ENCODE results near the gene CEND1.
A peak's percentile ranks its signal among the peaks of the same experiment; 100 is the strongest.

The CEND1 gene

GRCh38 chr11:818396-819128 lies 28.7 kb upstream of the CEND1 start, which contains the start of gene PNPLA2:
Gene PNPLA2 (plus strand): TSS chr11:818914. CDS start chr11:819719, 805 bp downstream.
- Histone ChIP-seq H3K36me3 (ENCODE audit: insufficient read depth, low read length) (no peaks in the 10 kb centered on the region), H3K27ac (ENCODE audit: low read depth, low read length) (peak within 1 kb of the TSS; percentile 93), H3K4me3 (ENCODE audit: low read depth in 1 of 2, low read length in 2 of 2) (peak within 1 kb of the TSS; percentile 77 to 81), H3K9me3 (ENCODE audit: low read length) (no peaks in the 10 kb centered on the region), H3K9ac (ENCODE audit: low read length) (peak within 1 kb of the TSS; percentile 68), H3K27me3 (ENCODE audit: control insufficient read depth in 1 of 2, insufficient read depth in 2 of 2, low read length in 2 of 2) (no peaks in the 10 kb centered on the region), H3K4me1 (ENCODE audit: insufficient read depth, low read length) (peaks cover 22% of the 10 kb centered on the region)

DNA sequence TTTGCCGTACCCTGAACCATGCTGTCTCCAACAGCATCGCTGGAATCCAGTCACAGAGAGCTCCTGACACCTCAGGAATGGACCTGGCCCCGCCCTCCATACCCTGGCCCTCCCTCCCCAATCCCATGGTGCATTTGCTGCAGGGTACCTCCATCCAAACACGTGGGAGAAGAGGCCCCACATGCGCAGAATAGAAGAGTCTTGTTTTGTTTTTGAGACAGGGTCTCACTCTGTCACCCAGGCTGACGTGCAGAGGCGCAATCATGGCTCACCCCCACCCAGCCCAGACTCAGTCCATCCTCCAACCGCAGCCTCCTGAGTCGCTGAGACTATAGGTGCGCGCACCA lies 26.5 kb upstream of the CEND1 start:
- Histone ChIP-seq H3K9ac (ENCODE audit: low read length) (no peak overlapping the region), H3K4me3 (ENCODE audit: low read depth in 1 of 2, low read length in 2 of 2) (no peak overlapping the region), H3K36me3 (ENCODE audit: insufficient read depth, low read length) (peaks cover 20% of the 10 kb centered on the region), H3K27me3 (ENCODE audit: control insufficient read depth in 1 of 2, insufficient read depth in 2 of 2, low read length in 2 of 2) (no peaks in the 10 kb centered on the region), H3K27ac (ENCODE audit: low read depth, low read length) (no peak overlapping the region), H3K4me1 (ENCODE audit: insufficient read depth, low read length) (peaks cover 22% of the 10 kb centered on the region), H3K9me3 (ENCODE audit: low read length) (no peaks in the 10 kb centered on the region)

DNA sequence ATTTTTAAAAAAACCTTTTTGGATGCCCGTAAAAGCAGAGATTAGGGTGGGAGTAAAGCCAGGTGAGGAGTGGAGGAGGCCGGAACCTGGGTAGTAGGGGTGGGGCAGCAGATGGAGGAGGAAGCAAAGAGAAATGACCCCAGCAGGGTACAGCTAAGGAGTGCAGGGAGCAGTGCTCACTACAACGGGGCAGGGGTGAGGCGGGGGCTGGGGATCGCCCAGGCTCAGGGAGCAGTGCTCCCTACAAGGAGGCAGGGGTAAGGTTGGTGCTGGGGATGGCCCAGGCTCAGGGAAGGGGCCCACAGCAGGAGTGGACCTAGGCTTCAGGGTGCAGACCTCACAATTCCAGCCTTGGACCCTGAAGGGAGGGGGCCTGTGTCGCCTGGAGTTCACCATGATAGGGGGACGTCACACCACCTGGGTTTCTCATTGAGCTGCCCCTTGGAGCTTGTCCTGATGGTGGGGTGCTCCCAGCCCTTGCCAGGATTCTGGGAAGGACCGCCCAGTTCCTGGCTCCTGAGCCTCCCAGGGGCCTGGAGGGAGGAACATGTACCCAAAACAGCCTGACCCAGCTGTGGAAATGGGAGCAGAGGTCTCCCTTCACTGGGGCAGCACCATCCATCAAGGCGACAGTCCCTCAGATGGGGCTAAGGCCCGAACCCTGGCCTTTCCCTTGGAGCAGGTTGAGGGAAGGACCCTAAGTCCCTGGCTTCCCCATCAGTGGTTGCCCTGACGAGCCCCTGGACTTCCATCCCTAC lies 26.0 kb upstream of the CEND1 start:
- Histone ChIP-seq H3K9me3 (ENCODE audit: low read length) (no peaks in the 10 kb centered on the region), H3K9ac (ENCODE audit: low read length) (no peak overlapping the region)

GRCh38 chr11:813456-814096 lies 23.7 kb upstream of the CEND1 start:
- H3K9ac ChIP-seq (ENCODE audit: low read length) = no peak overlapping the region
- no peak overlapping the region for H3K4me3 ChIP-seq (ENCODE audit: low read depth in 1 of 2, low read length in 2 of 2)
- no peaks in the 10 kb centered on the region for H3K27me3 ChIP-seq (ENCODE audit: control insufficient read depth in 1 of 2, insufficient read depth in 2 of 2, low read length in 2 of 2)
- H3K27ac ChIP-seq (ENCODE audit: low read depth, low read length) = no peak overlapping the region
- H3K36me3 ChIP-seq (ENCODE audit: insufficient read depth, low read length) = peaks cover 26% of the 10 kb centered on the region
- peaks cover 22% of the 10 kb centered on the region for H3K4me1 ChIP-seq (ENCODE audit: insufficient read depth, low read length)
- H3K9me3 ChIP-seq (ENCODE audit: low read length) = no peaks in the 10 kb centered on the region

More for the DNA sequence above, 26.0 kb upstream of the CEND1 start:
- no peak overlapping the region for H3K27ac ChIP-seq (ENCODE audit: low read depth, low read length)
- H3K36me3 ChIP-seq (ENCODE audit: insufficient read depth, low read length) = peaks cover 26% of the 10 kb centered on the region
- H3K4me1 ChIP-seq (ENCODE audit: insufficient read depth, low read length) = peaks cover 22% of the 10 kb centered on the region
- no peaks in the 10 kb centered on the region for H3K27me3 ChIP-seq (ENCODE audit: control insufficient read depth in 1 of 2, insufficient read depth in 2 of 2, low read length in 2 of 2)
- H3K4me3 ChIP-seq (ENCODE audit: low read depth in 1 of 2, low read length in 2 of 2) = no peak overlapping the region

DNA sequence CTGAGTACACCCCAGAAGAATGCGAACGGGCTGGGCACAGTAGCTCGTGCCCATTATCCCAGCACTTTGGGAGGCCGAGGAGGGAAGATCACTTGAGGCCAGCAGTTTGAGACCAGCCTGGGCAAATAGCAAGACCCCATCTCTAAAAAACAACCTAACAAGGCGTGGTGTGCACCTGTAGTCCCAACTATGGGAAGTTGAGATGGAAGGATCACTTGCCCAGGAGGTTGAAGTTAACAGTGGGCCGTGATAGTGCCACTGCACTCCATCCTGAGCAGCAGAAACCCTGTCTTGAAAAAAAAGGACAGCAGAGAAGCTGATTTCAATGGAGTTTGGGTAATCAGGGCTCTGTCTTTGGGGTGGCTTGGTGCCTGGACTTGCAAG lies 23.2 kb upstream of the CEND1 start:
- Histone ChIP-seq H3K27me3 (ENCODE audit: control insufficient read depth in 1 of 2, insufficient read depth in 2 of 2, low read length in 2 of 2) (no peaks in the 10 kb centered on the region), H3K4me3 (ENCODE audit: low read depth in 1 of 2, low read length in 2 of 2) (no peak overlapping the region), H3K4me1 (ENCODE audit: insufficient read depth, low read length) (peaks cover 22% of the 10 kb centered on the region), H3K27ac (ENCODE audit: low read depth, low read length) (no peak overlapping the region), H3K36me3 (ENCODE audit: insufficient read depth, low read length) (peaks cover 26% of the 10 kb centered on the region), H3K9ac (ENCODE audit: low read length) (no peak overlapping the region), H3K9me3 (ENCODE audit: low read length) (no peaks in the 10 kb centered on the region)

DNA sequence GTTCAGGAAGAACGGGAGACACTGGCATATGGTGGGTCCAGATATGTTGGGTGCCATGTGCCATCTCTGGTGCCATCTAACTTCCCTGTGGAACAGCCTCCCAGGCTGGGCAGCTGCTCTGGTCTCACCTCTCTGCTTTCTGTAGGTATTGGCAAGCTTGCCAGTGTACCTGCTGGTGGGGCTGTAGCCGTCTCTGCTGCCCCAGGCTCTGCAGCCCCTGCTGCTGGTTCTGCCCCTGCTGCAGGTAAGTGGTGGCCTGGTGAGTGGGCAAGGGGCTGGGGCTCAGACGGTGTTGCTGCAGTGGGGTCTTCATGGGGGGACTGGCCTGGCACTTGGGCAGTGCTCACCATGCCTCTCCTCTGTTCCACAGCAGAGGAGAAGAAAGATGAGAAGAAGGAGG lies 22.5 kb upstream of the CEND1 start:
- Histone ChIP-seq H3K36me3 (ENCODE audit: insufficient read depth, low read length) (peaks cover 26% of the 10 kb centered on the region), H3K4me1 (ENCODE audit: insufficient read depth, low read length) (peaks cover 22% of the 10 kb centered on the region), H3K27me3 (ENCODE audit: control insufficient read depth in 1 of 2, insufficient read depth in 2 of 2, low read length in 2 of 2) (no peaks in the 10 kb centered on the region), H3K9ac (ENCODE audit: low read length) (no peak overlapping the region), H3K4me3 (ENCODE audit: low read depth in 1 of 2, low read length in 2 of 2) (no peak overlapping the region), H3K9me3 (ENCODE audit: low read length) (no peaks in the 10 kb centered on the region), H3K27ac (ENCODE audit: low read depth, low read length) (no peak overlapping the region)

- no peaks in the 10 kb centered on the region for H3K27me3 ChIP-seq (ENCODE audit: control insufficient read depth in 1 of 2, insufficient read depth in 2 of 2, low read length in 2 of 2)
- H3K36me3 ChIP-seq (ENCODE audit: insufficient read depth, low read length) = peaks cover 26% of the 10 kb centered on the region
- no peak overlapping the region for H3K4me3 ChIP-seq (ENCODE audit: low read depth in 1 of 2, low read length in 2 of 2)
- H3K9ac ChIP-seq (ENCODE audit: low read length) = peak overlapping the region; percentile 98
- H3K4me1 ChIP-seq (ENCODE audit: insufficient read depth, low read length) = peaks cover 22% of the 10 kb centered on the region
- no peaks in the 10 kb centered on the region for H3K9me3 ChIP-seq (ENCODE audit: low read length)
- no peak overlapping the region for H3K27ac ChIP-seq (ENCODE audit: low read depth, low read length)
These were observed 21.8 kb upstream of the CEND1 start for GRCh38 chr11:811446-812245.

GRCh38 chr11:810040-810567 lies 20.2 kb upstream of the CEND1 start:
- Histone ChIP-seq H3K27ac (ENCODE audit: low read depth, low read length) (peak overlapping the region; percentile 89), H3K27me3 (ENCODE audit: control insufficient read depth in 1 of 2, insufficient read depth in 2 of 2, low read length in 2 of 2) (no peaks in the 10 kb centered on the region), H3K4me3 (ENCODE audit: low read depth in 1 of 2, low read length in 2 of 2) (peak overlapping the region; percentile 78 to 82), H3K9me3 (ENCODE audit: low read length) (no peaks in the 10 kb centered on the region), H3K9ac (ENCODE audit: low read length) (peak overlapping the region; percentile 98), H3K4me1 (ENCODE audit: insufficient read depth, low read length) (peaks cover 22% of the 10 kb centered on the region), H3K36me3 (ENCODE audit: insufficient read depth, low read length) (peaks cover 26% of the 10 kb centered on the region)

- H3K9ac ChIP-seq (ENCODE audit: low read length) = peak within 1 kb of the TSS; percentile 98
- peaks cover 26% of the 10 kb centered on the region for H3K36me3 ChIP-seq (ENCODE audit: insufficient read depth, low read length)
- peaks cover 26% of the 10 kb centered on the region for H3K4me1 ChIP-seq (ENCODE audit: insufficient read depth, low read length)
- peak within 1 kb of the TSS; percentile 89 for H3K27ac ChIP-seq (ENCODE audit: low read depth, low read length)
- H3K9me3 ChIP-seq (ENCODE audit: low read length) = no peaks in the 10 kb centered on the region
- H3K27me3 ChIP-seq (ENCODE audit: control insufficient read depth in 1 of 2, insufficient read depth in 2 of 2, low read length in 2 of 2) = no peaks in the 10 kb centered on the region
- peak within 1 kb of the TSS; percentile 78 to 82 for H3K4me3 ChIP-seq (ENCODE audit: low read depth in 1 of 2, low read length in 2 of 2)
These were observed 19.6 kb upstream of the CEND1 start, which contains the start of gene RPLP2 for GRCh38 chr11:809287-810039. Gene RPLP2 (plus strand): TSS chr11:809967. CDS start chr11:810235, 268 bp downstream.

Measured in muscle layer of colon (tissue), 2 donors.